Measurements from ENCODE around the gene APOBEC3A. TPM values are rescaled to one million over a fixed set of nuclear protein-coding genes. Genes with fewer than 3 reads are reported as not detected.

APOBEC3A gene
- total RNA-seq, 1 experiment from 2014 or later: not detected

DNA sequence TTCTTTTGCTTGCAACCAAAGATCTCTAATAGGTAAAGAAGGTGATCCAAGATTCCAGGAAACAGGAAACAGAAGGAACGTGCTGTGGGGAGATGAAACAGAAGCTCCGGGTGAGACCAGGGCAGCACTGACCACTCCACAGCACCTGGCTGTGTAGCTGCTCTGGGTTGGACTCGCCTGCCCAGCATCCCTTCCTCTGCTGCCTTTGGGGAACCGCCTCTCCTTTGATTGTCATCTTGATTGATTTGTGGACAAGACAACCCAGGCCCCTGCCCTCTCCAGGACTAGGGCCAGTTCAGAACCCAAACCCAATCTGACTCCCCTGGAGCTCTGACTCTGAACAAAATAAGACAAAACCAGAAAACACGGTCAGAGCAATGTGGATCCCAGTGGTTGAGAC is 14.7 kb upstream of the APOBEC3A start:
- Histone ChIP-seq H3K9me2 (ENCODE audit: insufficient read depth) (no peaks in the 10 kb centered on the region), H3K36me3 (ENCODE audit: low read depth) (no peaks in the 10 kb centered on the region), H3K4me2 (no peak overlapping the region), H3K27me3 (ENCODE audit: insufficient read depth, low read depth) (no peaks in the 10 kb centered on the region), H3K9me3 (ENCODE audit: insufficient read depth, low read depth) (no peaks in the 10 kb centered on the region), H3K79me2 (ENCODE audit: low read depth) (no peaks in the 10 kb centered on the region), H3F3A (ENCODE audit: insufficient read depth, low read depth) (peaks cover 5% of the 10 kb centered on the region; the same call in 1 of the 2 replicates), H2AFZ (no peak overlapping the region), H3K27ac (no peak overlapping the region), H3K4me1 (replicated peaks; ENCODE audit: insufficient read depth) (peaks cover 25% of the 10 kb centered on the region), H4K20me1 (ENCODE audit: insufficient read depth) (no peaks in the 10 kb centered on the region), H3K4me3 (no peak overlapping the region)
- ChIA-PET CTCF (interaction anchor here (0.7 kb wide), 1 partner anchor 180 kb away, joined by 3 read pairs; no protein-coding TSS in a partner anchor), POLR2A (ENCODE audit: unreplicated experiment) (no interaction called here)
- intact Hi-C loops (cut with micrococcal nuclease; ENCODE audit: unreplicated experiment): no loop called here
- DNase-seq: no peak
- no TSS peak for BruUV-seq (replicated peaks)
- TF ChIP-seq, protein P1, sequence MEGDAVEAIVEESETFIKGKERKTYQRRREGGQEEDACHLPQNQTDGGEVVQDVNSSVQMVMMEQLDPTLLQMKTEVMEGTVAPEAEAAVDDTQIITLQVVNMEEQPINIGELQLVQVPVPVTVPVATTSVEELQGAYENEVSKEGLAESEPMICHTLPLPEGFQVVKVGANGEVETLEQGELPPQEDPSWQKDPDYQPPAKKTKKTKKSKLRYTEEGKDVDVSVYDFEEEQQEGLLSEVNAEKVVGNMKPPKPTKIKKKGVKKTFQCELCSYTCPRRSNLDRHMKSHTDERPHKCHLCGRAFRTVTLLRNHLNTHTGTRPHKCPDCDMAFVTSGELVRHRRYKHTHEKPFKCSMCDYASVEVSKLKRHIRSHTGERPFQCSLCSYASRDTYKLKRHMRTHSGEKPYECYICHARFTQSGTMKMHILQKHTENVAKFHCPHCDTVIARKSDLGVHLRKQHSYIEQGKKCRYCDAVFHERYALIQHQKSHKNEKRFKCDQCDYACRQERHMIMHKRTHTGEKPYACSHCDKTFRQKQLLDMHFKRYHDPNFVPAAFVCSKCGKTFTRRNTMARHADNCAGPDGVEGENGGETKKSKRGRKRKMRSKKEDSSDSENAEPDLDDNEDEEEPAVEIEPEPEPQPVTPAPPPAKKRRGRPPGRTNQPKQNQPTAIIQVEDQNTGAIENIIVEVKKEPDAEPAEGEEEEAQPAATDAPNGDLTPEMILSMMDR (conservative IDR thresholded peaks at IDR 0.05): no peak
- no peak for TF ChIP-seq EZH2 (IDR thresholded peaks at IDR 0.05; ENCODE audit: low read depth)

DNA sequence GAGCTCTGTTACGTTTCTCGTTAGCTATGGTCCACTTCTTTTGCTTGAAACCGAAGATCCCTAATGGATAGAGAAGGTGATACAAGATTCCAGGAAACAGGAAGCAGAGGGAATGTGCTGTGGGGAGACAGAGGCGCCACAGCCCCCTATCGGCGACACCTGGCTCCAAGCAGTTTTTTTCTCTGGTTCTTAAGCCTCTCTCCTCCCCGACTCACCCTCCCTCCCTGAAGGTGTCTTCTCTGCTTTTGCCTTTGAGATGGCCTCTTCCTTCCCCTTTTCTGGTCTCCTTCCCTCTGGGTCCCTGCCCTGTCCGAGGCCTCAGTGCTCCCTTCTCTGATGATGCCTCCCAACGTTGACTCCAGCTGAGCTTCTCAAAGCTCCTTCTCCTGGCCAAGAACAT is 14.2 kb upstream of the APOBEC3A start:
- no peak for TF ChIP-seq EZH2 (IDR thresholded peaks at IDR 0.05; ENCODE audit: low read depth)
- TF ChIP-seq, protein P1 (conservative IDR thresholded peaks at IDR 0.05): no peak
- no peak overlapping the region for H3K4me2 ChIP-seq
- H2AFZ ChIP-seq: no peak overlapping the region
- no peaks in the 10 kb centered on the region for H3K9me2 ChIP-seq (ENCODE audit: insufficient read depth)
- ChIA-PET CTCF (no interaction called here), POLR2A (ENCODE audit: unreplicated experiment) (no interaction called here)
- no peaks in the 10 kb centered on the region for H4K20me1 ChIP-seq (ENCODE audit: insufficient read depth)
- H3K27ac ChIP-seq: no peak overlapping the region
- H3K27me3 ChIP-seq (ENCODE audit: insufficient read depth, low read depth): no peaks in the 10 kb centered on the region
- peaks cover 25% of the 10 kb centered on the region for H3K4me1 ChIP-seq (replicated peaks; ENCODE audit: insufficient read depth)
- DNase-seq: no peak
- H3K4me3 ChIP-seq: no peak overlapping the region
- intact Hi-C loops (cut with micrococcal nuclease; ENCODE audit: unreplicated experiment): no loop called here
- peaks cover 5% of the 10 kb centered on the region; the same call in 1 of the 2 replicates for H3F3A ChIP-seq (ENCODE audit: insufficient read depth, low read depth)
- BruUV-seq (replicated peaks): no TSS peak
- no peaks in the 10 kb centered on the region for H3K79me2 ChIP-seq (ENCODE audit: low read depth)
- no peaks in the 10 kb centered on the region for H3K9me3 ChIP-seq (ENCODE audit: insufficient read depth, low read depth)
- no peaks in the 10 kb centered on the region for H3K36me3 ChIP-seq (ENCODE audit: low read depth)

DNA sequence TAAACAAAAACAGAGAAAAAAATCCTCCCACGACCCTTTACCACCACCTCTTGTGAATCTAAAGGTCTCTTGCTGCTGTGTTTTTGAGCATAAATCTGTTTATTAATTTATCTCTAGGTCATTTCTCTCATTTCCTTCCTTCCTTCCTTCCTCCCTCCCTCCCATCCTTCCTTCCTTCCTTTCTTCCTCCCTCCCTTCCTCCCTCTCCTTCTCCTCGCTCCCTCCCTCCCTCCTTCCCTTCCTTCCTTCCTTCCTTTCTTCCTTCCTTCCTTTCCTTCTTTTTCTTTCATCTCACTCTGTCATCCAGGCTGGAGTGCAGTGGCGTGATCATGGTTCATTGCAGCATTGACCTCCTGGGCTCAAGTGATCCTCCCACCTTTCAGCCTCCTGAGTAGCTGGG is 13.5 kb upstream of the APOBEC3A start:
- no peak for DNase-seq
- H3F3A ChIP-seq (ENCODE audit: insufficient read depth, low read depth): peaks cover 5% of the 10 kb centered on the region; the same call in 1 of the 2 replicates
- H2AFZ ChIP-seq: no peak overlapping the region
- intact Hi-C loops (cut with micrococcal nuclease; ENCODE audit: unreplicated experiment): no loop called here
- H3K9me3 ChIP-seq (ENCODE audit: insufficient read depth, low read depth): no peaks in the 10 kb centered on the region
- CTCF ChIA-PET: interaction anchor here (0.7 kb wide), 1 partner anchor 178 kb away, joined by 9 read pairs; no protein-coding TSS in a partner anchor
- no TSS peak for BruUV-seq (replicated peaks)
- H3K9me2 ChIP-seq (ENCODE audit: insufficient read depth): no peaks in the 10 kb centered on the region
- H3K4me3 ChIP-seq: no peak overlapping the region
- POLR2A ChIA-PET (ENCODE audit: unreplicated experiment): no interaction called here
- H3K36me3 ChIP-seq (ENCODE audit: low read depth): no peaks in the 10 kb centered on the region
- no peaks in the 10 kb centered on the region for H4K20me1 ChIP-seq (ENCODE audit: insufficient read depth)
- H3K4me2 ChIP-seq: no peak overlapping the region
- H3K27me3 ChIP-seq (ENCODE audit: insufficient read depth, low read depth): no peaks in the 10 kb centered on the region
- peaks cover 25% of the 10 kb centered on the region for H3K4me1 ChIP-seq (replicated peaks; ENCODE audit: insufficient read depth)
- H3K27ac ChIP-seq: no peak overlapping the region
- TF ChIP-seq EZH2 (IDR thresholded peaks at IDR 0.05; ENCODE audit: low read depth): no peak
- TF ChIP-seq, protein P1 (conservative IDR thresholded peaks at IDR 0.05): no peak
- no peaks in the 10 kb centered on the region for H3K79me2 ChIP-seq (ENCODE audit: low read depth)

Data from PC-9 (cell line).